AG04450 (cell line): Measurements from ENCODE around the gene DEFB131A. TPM values are rescaled to one million over a fixed set of nuclear protein-coding genes. Genes with fewer than 3 reads are reported as not detected.
"Not testable (repeated sequence)": the region's sequence is repeated elsewhere in the genome, so short reads cannot be mapped to it uniquely, and the experiment has no call there.

Source experiments
- CTCF ChIA-PET: fragments of 300-600, 350-600 bp; formaldehyde crosslinking; extraction: SDS; loops from one replicate; lab custom pipeline; 2022; ENCODE audit warnings: antibody characterized with exemption, inconsistent platforms; lab: Charles Lee
- POLR2A ChIA-PET: fragments of 350-600 bp; formaldehyde crosslinking; extraction: SDS; loops from one replicate; lab custom pipeline; 2021; ENCODE audit warnings: antibody characterized with exemption, inconsistent platforms; lab: Yijun Ruan, JAX
- DNase-seq: peaks from one replicate; pipeline ENCODE4 v3.0.0-alpha.2; 2011; ENCODE audit warnings: low read depth, low spot score
- H3K27ac ChIP-seq: one replicate; pipeline ENCODE4 v1.5.1; 2012; ENCODE audit warnings: low read depth, low read length, control low read depth
- H3K27me3 ChIP-seq: one replicate; pipeline ENCODE4 v1.6.0; 2012; ENCODE audit warnings: low read length; ENCODE audit not compliant: control insufficient read depth, insufficient read depth
- H3K4me3 ChIP-seq: 2 replicates; pipeline ENCODE4 v1.5.1; 2011; ENCODE audit warnings: mild to moderate bottlenecking, low read depth, low read length, control low read depth
- H3K9me3 ChIP-seq: 2 replicates; pipeline ENCODE4 v1.5.1; 2012; ENCODE audit warnings: low read length; ENCODE audit not compliant: control insufficient read depth, insufficient read depth
- CTCF ChIP-seq: IDR thresholded peaks from 2 replicates; pipeline ENCODE4 v1.5.1; 2011; ENCODE audit warnings: low read depth, low read length, control low read depth, inconsistent platforms
- polyA minus RNA-seq: library from RNA; depleted of rRNA, polyadenylated mRNA; stranded (reverse); fragments of >200 nt; gene quantifications from 2 replicates; pipeline ENCODE4 v1.2.3, GENCODE V29; 2011; rRNA and poly(A)+ RNA removed
- polyA plus RNA-seq: library from polyadenylated mRNA; depleted of rRNA; stranded (reverse); fragments of >200 nt; gene quantifications from 2 replicates; pipeline ENCODE4 v1.2.3, GENCODE V29; 2011; rRNA removed

DEFB131A gene
- polyA plus RNA-seq: not detected in 2 replicates
- not detected in 2 replicates for polyA minus RNA-seq

- H3K4me3 ChIP-seq, CTCF ChIA-PET, H3K27ac ChIP-seq, H3K27me3 ChIP-seq, DNase-seq, POLR2A ChIA-PET, H3K9me3 ChIP-seq: not testable (repeated sequence)
Observed at GRCh38 chr4:9444114-9444513, at the start of gene DEFB131A. DEFB131A (plus strand) TSS chr4:9444414; CDS start chr4:9444534, 120 bp downstream.

GRCh38 chr4:9405774-9406173 is 38.4 kb upstream of the DEFB131A start:
- H3K27ac ChIP-seq, H3K27me3 ChIP-seq, POLR2A ChIA-PET, CTCF ChIA-PET, H3K4me3 ChIP-seq, DNase-seq: not testable (repeated sequence)
- H3K9me3 ChIP-seq: peaks cover 13% of the 10 kb centered on the region

GRCh38 chr4:9406491-9406890 is 37.7 kb upstream of the DEFB131A start:
- CTCF ChIA-PET, DNase-seq, POLR2A ChIA-PET: not testable (repeated sequence)

GRCh38 chr4:9409793-9410192 is 34.4 kb upstream of the DEFB131A start:
- CTCF ChIA-PET: no interaction called here
- no peak for TF ChIP-seq CTCF

More at GRCh38 chr4:9406491-9406890, 37.7 kb upstream of the DEFB131A start:
- not testable (repeated sequence) for H3K27me3 ChIP-seq, H3K4me3 ChIP-seq, H3K27ac ChIP-seq
- peaks cover 13% of the 10 kb centered on the region for H3K9me3 ChIP-seq

GRCh38 chr4:9421884-9422455 is 22.2 kb upstream of the DEFB131A start:
- CTCF ChIA-PET, DNase-seq, H3K27ac ChIP-seq, H3K4me3 ChIP-seq, H3K9me3 ChIP-seq, POLR2A ChIA-PET, H3K27me3 ChIP-seq: not testable (repeated sequence)

More at GRCh38 chr4:9409793-9410192, 34.4 kb upstream of the DEFB131A start:
- no peak for DNase-seq
- Histone ChIP-seq H3K27me3 (no peaks in the 10 kb centered on the region), H3K27ac (no peak overlapping the region), H3K4me3 (no peak overlapping the region), H3K9me3 (peaks cover 13% of the 10 kb centered on the region)
- POLR2A ChIA-PET: no interaction called here

GRCh38 chr4:9425916-9426315 is 18.3 kb upstream of the DEFB131A start:
- POLR2A ChIA-PET, H3K27ac ChIP-seq, DNase-seq, H3K9me3 ChIP-seq, H3K4me3 ChIP-seq, CTCF ChIA-PET, H3K27me3 ChIP-seq: not testable (repeated sequence)

- POLR2A ChIA-PET, H3K27ac ChIP-seq, CTCF ChIA-PET, H3K4me3 ChIP-seq, DNase-seq, H3K9me3 ChIP-seq, H3K27me3 ChIP-seq: not testable (repeated sequence)
Observed at GRCh38 chr4:9430061-9430460, 14.2 kb upstream of the DEFB131A start.

GRCh38 chr4:9433320-9433719 is 10.9 kb upstream of the DEFB131A start:
- H3K27ac ChIP-seq, POLR2A ChIA-PET, H3K4me3 ChIP-seq, CTCF ChIA-PET, DNase-seq, H3K9me3 ChIP-seq, H3K27me3 ChIP-seq: not testable (repeated sequence)

GRCh38 chr4:9436728-9437127 is 7.5 kb upstream of the DEFB131A start:
- H3K9me3 ChIP-seq, DNase-seq, H3K27ac ChIP-seq, POLR2A ChIA-PET, CTCF ChIA-PET, H3K27me3 ChIP-seq, H3K4me3 ChIP-seq: not testable (repeated sequence)

- H3K27me3 ChIP-seq, DNase-seq, CTCF ChIA-PET, H3K27ac ChIP-seq, H3K9me3 ChIP-seq, H3K4me3 ChIP-seq, POLR2A ChIA-PET: not testable (repeated sequence)
Observed at GRCh38 chr4:9442355-9442754, 1.9 kb upstream of the DEFB131A start.

GRCh38 chr4:9444681-9445080 is 467 bp downstream of the DEFB131A start:
- DNase-seq, H3K9me3 ChIP-seq, POLR2A ChIA-PET, H3K4me3 ChIP-seq, H3K27ac ChIP-seq, H3K27me3 ChIP-seq, CTCF ChIA-PET: not testable (repeated sequence)
